Fibroblast of skin of back (primary cell): ENCODE results near the gene MAP7D3.

Experiments
- DNase-seq: peaks from one replicate; pipeline ENCODE4 v3.0.0-alpha.2; 2013

Gene MAP7D3

DNA sequence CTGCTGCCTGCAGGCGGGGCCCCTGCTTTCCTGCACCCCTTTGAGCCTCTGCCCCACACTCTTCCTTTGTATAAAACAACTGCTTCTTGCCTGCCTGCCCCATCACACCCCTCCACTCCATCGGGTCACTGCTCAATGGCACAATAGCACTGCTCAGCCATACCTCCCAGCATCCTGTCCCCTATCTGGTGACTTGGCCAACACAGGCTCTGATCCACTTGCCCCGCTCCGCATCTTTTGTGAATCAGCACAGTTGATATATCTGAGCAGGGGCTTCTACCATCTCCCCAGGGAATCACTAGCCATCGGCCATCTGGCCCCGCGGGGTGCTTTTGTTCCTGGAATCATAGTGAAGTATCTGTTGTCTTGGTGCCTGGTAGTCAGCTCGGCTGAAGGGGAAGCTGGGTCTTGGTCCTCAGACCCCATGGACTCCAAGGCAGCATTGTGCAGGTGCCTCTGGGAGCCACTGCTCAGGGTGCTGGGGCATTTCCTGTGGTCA, 45.3 kb downstream of the MAP7D3 start:
- DNase-seq: no peak

DNA sequence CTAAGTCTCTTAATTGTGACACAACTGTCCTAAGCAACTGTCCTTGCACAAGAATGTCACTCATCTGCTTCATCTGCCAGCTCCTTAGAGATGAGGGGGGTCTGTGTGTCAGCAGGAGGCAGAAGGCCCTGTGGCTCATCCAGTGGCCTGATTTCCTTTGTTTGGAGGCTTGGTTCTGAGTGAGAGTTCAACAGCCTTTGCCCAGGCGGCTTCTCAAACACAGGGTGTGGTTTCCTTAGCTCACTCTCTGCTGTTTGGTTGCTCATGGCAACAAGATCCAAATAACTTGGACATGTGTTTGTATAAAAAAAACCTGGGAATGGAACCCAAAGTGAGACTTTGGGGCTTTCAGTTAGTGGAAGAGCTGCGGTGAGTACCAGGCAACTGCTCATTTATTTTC, 46.6 kb downstream of the MAP7D3 start:
- DNase-seq: peak; percentile 74

DNA sequence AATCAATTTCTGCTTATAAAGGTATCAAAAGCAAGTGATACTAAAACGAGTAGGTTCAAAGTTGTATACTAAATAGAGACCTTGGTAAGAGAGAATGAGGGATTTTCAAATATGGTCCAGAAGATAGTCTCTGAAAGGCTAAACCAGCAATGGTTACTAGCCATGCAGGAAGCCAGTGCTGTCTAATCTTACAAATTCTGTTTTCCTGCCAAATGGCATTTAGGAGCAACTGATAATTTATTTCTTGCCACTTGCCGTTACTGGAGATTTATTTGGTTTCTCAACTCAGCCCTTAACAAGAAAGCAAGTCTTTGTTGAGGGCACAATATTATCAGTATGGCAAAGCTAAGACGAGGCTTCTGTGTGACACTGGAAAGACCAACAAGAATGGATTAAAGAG, 47.2 kb downstream of the MAP7D3 start:
- DNase-seq: no peak

DNA sequence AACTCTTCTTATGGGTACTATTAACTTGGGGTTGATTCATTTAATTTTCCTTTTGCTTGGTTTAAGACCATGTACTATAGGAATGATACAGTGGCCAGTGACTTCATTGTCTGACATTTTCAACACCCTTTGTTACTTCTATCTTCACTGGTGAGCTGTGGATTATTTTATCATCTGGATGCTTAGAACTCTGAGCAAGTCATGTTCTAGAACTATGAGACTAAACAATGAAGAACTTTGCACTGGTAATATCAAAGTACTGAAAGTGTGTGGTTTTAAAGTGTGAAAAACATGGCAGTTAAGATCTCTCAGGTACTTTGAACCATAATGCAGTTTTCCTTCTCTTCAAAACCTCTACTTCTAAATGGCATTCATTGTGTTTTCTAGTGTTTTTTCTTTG, 47.8 kb downstream of the MAP7D3 start:
- no peak for DNase-seq

DNA sequence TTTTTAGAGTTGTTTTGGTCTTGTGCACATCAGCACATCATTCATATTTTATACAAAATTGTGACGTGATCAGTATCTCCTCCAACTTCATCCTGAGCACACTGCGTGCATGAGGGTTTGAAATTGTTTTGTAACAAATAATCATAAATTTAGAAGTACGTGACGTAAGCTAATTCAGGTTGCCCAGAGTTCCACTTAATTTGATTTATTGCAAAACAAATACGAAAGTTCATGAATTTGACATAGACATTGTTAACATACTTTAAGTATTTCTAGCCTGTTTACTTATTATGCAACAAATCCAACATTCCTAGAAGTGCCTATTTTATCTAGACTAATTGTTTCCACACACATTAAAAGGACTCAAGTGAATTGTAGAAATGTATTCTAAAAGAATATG, 48.3 kb downstream of the MAP7D3 start:
- DNase-seq: peak; percentile 32

DNA sequence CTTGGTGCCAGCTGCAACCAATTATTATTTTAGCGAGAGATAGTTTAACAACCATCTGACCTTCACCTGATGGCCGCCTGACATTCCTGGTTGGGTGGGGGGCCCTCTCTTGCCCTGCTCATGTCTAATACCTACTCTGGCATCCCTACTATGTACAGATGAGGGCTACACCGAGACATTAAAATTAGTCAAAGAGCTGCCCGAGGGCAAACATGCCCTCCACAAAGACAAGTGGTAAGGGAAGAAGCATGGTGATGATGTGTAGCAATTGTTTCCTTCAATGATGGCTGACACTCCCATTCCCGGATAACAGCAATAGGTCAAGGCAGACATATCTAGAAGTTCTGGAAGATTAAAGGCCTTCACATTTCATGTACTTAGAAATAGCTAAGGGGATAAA, 49.6 kb downstream of the MAP7D3 start:
- no peak for DNase-seq

DNA sequence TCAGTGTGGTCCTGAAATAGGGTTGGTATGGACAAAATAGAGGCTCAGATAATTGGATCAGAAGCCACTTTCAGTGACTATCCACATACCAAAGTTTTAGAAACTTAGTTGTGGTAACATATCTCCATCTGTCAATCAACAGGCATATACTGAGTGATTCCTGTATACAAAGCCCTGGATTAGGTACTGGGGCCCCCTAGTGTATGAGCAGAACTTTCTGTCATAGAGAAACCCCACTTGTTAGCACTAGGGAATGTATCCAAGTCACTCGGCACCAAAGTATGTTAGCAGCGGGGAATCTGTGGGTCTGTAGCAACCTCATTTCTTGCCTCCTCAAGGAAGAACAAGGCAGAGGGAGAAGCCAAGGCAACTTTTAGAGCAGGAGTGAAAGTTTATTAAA, 50.7 kb downstream of the MAP7D3 start:
- DNase-seq: peak; percentile 46

DNA sequence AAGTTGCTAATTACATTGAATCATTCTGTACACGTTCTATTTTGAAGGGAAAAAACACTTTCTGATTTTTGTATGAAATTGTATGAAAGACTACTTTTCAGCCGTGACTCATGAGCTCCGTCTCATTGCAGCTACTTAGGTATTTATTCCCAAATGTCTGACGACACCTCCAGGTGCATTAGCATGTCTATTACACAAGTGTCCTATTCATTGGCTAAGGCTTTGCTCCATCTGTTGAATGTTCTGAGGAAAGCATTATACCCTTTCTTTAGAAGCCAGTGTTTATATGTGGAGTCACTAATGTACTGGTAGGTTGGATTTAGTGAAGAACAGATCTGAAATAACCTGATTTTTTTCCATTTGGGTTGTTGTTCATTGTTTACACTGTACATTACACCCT, 51.8 kb downstream of the MAP7D3 start:
- no peak for DNase-seq

DNA sequence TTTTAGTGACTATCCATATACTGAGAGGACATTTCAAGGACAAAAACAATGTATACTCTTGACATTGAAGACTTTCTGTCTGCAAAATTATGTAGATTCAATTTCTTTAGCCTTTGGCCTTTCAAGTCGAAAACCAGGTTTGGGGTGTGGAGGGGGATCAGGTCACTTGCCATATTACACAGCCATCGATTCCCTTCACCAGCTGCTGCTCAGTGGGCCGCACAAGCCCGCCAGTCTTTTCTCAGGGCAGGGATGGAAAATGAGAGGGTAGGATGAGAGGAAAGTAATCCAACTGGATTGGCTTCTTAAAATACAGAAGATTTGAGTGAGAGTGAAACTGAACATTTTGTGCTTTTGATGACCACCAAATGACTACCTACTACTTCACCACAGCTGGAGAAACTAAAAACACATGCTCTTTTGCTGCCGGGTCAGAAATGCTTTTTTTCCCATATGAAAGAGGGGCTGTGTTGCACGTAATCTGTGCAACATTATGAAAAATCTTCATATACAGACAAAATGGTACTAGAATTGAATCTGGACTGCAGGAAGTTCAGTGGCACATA, 52.4 kb downstream of the MAP7D3 start:
- no peak for DNase-seq

DNA sequence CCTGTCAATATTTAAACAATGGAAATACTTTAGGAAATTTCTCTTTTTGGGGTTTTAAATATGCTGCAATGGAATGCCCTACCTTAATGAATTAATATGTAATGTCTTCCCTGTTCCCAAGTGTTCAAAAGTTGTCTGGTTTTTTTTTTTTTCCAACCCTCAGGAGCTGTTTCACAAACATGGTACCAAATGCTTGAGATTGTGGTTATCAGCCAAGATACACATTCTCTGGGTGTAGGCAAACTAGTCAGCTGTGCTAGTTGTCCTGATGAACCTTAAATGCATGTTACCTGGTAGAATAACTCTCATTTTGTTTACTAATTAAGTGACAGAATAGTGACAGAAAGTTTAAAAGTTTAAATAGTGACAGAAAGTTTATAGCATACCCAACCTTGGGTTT, 53.2 kb downstream of the MAP7D3 start:
- peak; percentile 33 for DNase-seq

DNA sequence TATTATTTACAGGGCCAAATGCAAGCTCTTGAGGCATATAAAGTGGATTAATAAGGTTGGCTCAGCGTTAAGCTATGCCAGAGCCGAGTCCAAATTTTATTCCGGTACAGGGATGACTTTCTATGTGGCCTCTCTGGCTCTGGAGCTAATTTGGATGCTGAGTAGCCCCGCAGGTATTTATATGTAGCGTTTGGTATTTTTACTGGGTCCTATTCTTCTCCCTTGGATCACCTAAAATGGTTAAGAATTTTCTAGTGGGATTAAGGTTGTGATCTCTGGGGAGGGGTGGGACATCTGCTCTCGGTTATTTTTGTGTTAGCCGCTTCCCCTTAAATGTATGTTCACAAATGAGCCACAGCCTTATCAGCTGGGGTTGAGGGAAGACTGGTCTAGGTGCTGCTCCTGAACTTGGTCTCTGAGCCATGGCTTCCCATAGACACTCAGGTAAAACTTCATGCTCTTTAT, 54.5 kb downstream of the MAP7D3 start:
- DNase-seq: peak; percentile 55

DNA sequence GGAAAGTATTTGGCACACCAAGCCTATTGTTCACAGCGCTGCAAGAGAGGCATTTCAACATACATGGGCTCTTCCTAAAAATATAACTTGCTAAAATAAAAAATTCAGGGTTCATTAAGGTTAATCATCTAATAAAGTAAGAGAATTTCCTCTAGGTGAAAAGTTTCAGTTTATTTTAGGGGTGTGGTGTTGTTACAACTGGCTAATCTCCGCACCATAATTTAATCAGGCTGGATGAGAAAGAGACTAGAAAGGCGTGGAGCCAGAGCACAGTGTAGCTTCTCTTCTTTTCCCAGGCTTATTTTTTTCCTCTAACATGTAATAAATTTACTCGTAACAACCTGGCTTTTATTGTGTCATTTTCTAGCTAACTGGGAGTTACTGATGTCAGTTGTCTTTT, 56.0 kb downstream of the MAP7D3 start:
- no peak for DNase-seq

DNA sequence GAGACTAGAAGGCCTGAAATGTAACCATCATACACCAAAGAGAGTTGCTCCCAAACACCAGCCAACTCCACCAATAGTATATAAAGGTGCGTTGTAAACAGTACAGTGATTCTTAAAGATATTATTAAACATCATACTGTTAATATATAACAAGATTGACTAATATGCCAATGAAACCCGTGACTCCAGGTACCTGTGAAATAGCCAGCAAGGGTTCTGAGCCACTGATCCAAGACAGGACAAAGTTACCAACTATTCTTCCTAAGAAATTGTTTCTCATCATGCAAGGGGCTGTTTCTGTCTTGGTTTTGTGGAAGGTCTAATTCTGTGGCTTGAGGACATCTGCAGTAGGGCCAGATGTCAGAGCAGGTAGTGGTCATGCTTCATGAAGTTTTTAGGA, 56.7 kb downstream of the MAP7D3 start:
- no peak for DNase-seq

DNA sequence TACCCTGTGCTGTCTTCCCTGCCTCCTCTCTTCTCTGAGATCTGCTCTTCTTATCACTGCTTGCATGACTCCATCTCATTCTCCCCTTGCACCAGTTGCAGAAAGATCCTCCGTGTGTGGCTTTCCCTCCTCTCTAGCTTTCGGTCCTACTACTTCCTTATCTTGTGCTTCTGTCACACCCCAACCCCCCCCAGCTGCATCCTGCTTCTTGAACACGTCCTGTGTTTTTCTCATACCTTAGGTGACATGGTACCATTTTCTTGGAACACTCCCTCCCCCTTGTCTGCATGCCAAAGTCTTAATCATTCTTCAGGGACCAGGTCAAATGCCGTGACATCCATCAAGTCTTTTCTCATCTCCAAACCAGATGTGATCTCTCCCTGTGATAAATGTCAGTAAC, 57.4 kb downstream of the MAP7D3 start:
- no peak for DNase-seq

DNA sequence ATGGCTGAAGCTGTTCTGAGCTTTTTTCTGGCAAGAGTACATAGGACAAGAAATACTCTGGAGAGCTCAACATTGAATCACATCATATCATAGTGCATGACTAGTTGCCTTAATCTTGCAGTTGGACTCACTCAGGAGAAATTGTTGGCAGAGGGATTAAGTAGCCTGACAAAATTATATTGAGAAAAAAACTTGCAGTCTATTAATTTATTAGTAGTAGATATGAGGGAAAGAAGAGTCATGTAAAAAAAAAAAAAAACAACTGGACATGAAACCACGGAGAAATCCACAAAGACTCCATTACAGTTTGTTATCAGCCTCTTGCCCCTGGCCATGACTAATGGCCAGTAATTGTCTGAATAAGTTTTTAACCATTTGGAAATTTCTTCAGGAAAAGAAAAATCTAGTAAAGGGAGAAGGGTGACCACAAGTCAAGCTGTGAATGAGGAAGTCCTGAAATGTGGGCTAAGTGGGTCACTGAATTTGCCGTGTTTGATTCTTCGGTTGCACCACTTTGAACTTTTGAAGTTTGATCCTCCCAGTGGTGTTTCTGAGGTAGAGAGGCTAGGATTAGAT, 58.3 kb downstream of the MAP7D3 start:
- DNase-seq: peak; percentile 60

DNA sequence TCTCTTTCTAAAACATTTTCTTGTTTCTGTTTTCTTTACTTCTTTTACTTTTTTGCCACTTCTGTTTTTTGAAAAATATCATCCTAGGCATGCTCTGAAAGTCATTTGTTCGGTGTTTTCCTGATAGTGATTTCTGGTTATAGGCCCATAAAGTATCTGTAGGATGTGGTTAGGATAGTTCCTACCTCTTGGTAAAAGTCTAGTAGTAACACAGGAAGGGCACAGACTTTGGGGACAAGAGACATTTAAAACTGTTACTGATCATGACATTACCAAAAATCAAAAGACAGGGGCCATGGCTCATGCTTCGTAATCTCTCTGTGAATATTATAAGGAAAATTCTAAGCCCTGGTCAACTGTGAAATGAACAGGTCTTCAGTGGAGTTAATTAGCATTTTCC, 59.1 kb downstream of the MAP7D3 start:
- DNase-seq: no peak

DNA sequence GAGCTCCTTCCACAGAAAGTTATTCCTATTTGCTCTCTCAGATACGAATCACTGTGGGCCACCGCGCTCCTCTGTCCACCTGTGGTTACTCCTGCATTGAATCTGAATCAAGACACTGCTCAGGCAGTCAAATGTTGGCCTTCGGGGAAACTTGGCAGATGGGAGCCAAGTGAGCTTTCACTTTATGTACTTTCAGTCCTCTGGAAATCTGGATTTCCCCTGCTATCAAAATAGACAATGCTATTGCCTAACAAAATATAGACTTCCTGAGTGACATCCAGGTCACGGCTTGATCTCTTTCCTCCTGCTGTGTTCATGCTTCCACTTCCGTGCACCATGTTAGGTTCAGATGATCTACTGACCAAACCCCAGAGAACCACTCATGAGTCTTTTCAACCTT, 60.0 kb downstream of the MAP7D3 start:
- DNase-seq: no peak

DNA sequence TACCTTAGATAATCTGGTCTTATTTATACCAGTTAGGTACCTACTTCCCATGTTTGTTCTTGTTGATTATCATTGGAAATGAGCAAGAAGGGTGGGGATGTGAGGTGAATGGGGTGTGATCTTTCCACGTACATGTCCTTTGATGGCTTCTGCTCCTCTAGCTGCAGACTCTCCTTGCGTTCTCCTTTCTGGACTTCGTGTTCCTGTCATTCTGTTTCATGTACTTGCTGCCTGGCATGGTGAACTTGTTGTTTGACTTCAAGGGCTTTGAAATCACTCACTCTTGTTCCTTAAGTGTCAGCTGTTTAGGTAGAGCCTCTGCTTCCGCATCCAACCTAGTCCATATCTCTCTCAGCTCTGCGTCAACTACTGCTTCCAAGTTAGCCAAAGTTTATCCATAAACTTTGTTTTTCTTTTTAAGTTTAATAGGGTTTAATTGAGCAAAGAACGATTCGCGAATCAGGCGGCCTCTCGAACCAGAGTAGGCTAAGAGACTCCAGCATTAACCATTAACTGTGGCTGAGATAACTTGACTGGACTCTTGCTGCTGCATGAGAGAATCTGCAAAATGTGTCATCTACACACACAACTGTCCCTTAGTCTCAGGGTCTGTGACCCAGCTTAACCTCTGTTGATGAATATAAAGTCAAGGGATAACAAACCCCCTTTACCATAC, 61.0 kb downstream of the MAP7D3 start:
- DNase-seq: no peak

DNA sequence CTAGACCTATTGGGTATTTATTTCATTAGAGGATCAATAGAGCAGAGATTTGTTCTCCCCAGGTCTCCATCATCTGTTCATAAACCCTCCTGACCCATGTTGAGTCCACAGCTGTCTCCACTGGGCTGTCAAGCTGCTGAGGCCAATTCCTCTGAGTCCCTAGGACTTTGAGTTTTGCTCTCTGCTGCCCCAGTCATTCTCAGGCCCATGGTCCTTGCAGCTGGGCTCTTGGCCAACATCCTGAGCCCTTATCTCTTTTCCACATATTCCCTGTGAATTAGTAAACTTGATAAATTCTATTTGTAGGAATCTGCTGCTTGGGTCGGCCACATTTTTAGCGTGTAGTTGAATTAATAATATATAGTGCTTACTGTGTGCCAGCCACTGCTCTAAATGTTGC, 62.0 kb downstream of the MAP7D3 start:
- DNase-seq: no peak

DNA sequence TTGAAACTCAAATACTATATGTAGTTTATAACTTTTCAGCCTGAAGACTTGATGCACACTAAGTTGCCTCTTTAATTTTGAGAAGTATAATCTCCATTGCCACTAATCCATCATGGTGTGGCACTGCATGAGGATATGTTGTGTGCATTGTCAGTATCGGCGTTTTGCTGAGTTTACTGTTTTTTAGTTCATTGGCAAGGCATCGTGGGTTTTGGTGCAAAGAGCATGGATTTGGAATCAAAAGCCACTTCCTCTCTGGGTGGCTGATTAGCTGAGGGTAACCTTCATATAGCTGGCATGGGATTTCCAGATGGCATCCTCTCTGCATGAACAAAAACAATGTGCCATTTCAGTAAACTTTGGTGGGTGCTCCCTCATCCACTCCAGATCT, 65.2 kb downstream of the MAP7D3 start:
- no peak for DNase-seq

DNA sequence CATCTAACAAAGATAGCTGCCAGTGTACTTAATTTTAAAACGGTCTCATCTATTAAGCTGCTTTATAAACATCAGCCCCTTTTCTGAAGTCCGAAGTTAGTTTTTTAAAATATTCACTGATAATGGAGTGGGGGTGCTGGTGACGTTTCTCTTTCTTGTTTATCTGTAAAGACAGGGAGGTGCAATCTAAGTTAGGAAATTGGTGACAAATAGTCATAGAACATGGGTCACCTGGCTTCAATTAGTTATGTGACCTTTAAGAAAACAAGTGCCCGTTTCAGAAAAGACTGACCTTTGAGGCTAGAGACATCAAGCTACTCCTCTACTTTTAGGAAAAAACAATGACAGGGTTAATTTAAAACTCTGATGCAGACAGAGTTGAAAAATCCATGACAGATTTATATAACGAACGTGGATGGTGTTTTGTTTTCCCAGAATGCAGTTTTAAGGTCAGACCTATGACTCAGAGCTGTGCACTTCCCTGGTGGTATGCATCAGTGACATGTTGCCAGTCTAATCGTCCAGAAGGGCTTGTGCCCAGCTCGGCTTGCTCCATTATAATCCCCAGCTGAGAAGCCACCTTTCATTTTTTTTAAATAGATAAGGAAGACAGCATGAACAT, 65.7 kb downstream of the MAP7D3 start:
- peak; percentile 73 for DNase-seq

DNA sequence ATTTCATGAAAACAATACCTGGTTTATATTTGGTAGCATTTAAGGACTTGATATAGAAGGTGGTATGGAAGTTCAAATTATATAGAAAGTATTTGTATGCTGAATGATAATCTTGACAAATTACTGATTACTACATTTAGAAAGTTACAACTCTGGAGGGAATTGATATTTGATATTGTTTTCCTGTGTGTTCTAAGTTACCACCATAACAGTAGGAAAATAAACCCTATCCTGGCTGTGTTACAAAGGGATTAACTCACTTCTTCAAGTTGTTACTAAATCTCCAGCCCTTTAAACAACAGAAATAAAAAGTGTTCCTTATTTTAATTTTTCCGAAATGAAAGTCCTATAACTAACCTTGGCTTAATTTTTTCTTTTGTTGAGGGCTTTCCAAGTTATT, 67.3 kb downstream of the MAP7D3 start:
- no peak for DNase-seq

DNA sequence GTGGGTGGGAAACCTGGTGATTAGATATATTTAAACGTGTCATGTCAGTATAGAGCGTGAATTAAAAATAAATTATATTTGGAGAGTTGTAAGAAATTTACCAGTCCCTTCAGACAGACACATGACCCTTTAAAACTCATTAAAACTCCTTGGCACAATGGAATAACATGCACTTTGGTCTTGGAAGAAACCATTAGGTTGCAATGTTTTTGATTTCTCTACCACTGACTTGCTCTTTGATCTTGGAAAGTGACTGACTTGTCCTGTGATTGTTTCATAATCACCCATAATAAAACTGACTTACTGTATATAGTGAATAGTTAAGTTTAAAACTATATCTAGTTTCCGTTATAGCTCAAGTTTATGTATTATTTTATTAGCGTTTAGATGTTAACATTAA, 68.0 kb downstream of the MAP7D3 start:
- no peak for DNase-seq

DNA sequence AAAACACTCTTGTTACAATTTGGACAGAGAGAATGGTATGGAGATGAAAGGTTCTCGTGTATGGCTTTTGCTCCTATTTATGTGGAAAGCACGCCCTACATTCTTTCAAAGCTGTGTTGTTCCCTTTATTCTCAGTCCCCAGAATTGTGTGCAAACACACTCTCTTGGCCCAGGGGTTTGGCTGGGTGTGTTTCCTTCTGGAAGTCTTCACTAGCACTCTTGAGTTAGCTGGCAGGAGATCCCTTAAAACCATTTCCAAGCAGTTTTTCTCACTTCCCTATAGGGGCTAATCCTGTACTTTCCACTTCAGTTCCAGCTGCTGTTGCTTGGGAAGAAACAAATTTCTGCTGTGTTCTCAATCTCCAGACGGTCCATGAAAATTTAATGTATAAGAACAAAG, 68.8 kb downstream of the MAP7D3 start:
- no peak for DNase-seq
